ENCODE results near the gene CCNL2. TPM values are rescaled to one million over a fixed set of nuclear protein-coding genes. Genes with fewer than 3 reads are reported as not detected.

CCNL2 gene
- total and polyA plus RNA-seq, 2 experiments from 2014 or later: 115 to 146 TPM

- Histone ChIP-seq H3F3A (replicated peaks; ENCODE audit: low read depth) (0 out of 2 replicates have a peak, but pooled peaks cover 3% of the 10 kb centered on the region), H3K79me2 (replicated peaks; ENCODE audit: insufficient read depth) (0 out of 2 replicates have a peak, but pooled peaks cover 2% of the 10 kb centered on the region), H3K27me3 (ENCODE audit: insufficient read depth) (no peaks in the 10 kb centered on the region), H3K4me3 (no peak overlapping the region), H3K27ac (ENCODE audit: low read depth) (no peak overlapping the region), H3K9me2 (ENCODE audit: insufficient read depth) (no peaks in the 10 kb centered on the region), H3K4me2 (no peak overlapping the region), H3K36me3 (ENCODE audit: insufficient read depth) (no peaks in the 10 kb centered on the region), H2AFZ (no peak overlapping the region), H3K4me1 (ENCODE audit: insufficient read depth) (no peaks in the 10 kb centered on the region), H4K20me1 (replicated peaks; ENCODE audit: insufficient read depth) (no peaks in the 10 kb centered on the region)
- H3K36me3 Mint-ChIP-seq (ENCODE audit: low read depth): peaks cover 4% of the 10 kb centered on the region; the same call in 2 of the 3 replicates
- peaks cover 4% of the 10 kb centered on the region; the same call in 1 of the 3 replicates for H3K4me1 Mint-ChIP-seq
- H3K9me3 Mint-ChIP-seq: no peaks in the 10 kb centered on the region
- no peak overlapping the region for H3K27ac Mint-ChIP-seq
- DNase-seq (ENCODE audit: low spot score) (no peak), ATAC-seq (no peak)
- no peak for TF ChIP-seq ZNF462 (CRISPR knock-in tag; IDR thresholded peaks at IDR 0.05)
- no peak for TF ChIP-seq ZNF331 (CRISPR knock-in tag; IDR thresholded peaks at IDR 0.05; ENCODE audit: low read depth)
- TF ChIP-seq NANOG (IDR thresholded peaks at IDR 0.05; ENCODE audit: borderline replicate concordance): no peak
- TF ChIP-seq CTCF (conservative IDR thresholded peaks at IDR 0.05; ENCODE audit: low read depth in 2 of 2): no peak
- TF ChIP-seq ETS1 (IDR thresholded peaks at IDR 0.05): no peak
- no peak for TF ChIP-seq EZH2 (IDR thresholded peaks at IDR 0.05; ENCODE audit: low read depth, unreplicated experiment)
- no peak for TF ChIP-seq STAT1 (IDR thresholded peaks at IDR 0.05; ENCODE audit: unreplicated experiment)
- TF ChIP-seq CREB1 (CRISPR knock-in tag; IDR thresholded peaks at IDR 0.05; ENCODE audit: low read depth): no peak
- TF ChIP-seq JUNB (IDR thresholded peaks at IDR 0.05; ENCODE audit: unreplicated experiment): no peak
- no peak for TF ChIP-seq REST (IDR thresholded peaks at IDR 0.05; ENCODE audit: unreplicated experiment)
- no peak for TF ChIP-seq ZNF114 (CRISPR knock-in tag; IDR thresholded peaks at IDR 0.05)
- no peak for TF ChIP-seq POLR2AphosphoS5 (IDR thresholded peaks at IDR 0.05; ENCODE audit: low read depth)
- no peak for TF ChIP-seq EZH2phosphoT487 (IDR thresholded peaks at IDR 0.05; ENCODE audit: unreplicated experiment)
- H3K27me3 Mint-ChIP-seq (ENCODE audit: insufficient read depth, low read depth, poor library complexity): peaks cover 8% of the 10 kb centered on the region
- no peak overlapping the region; the same call in 2 of the 3 replicates for H3K4me3 Mint-ChIP-seq
Measured at GRCh38 chr1:1442069-1442770, 43.1 kb upstream of the CCNL2 start.
